ENCODE results near the gene C10orf95.

GRCh38 chr10:102401342-102401654 is 50.0 kb downstream of the C10orf95 start:
- TF ChIP-seq POLR2AphosphoS5 (IDR thresholded peaks at IDR 0.05) (no peak), EP300 (IDR thresholded peaks at IDR 0.05) (no peak), CTCF (IDR thresholded peaks at IDR 0.05) (no peak)
